GM13977 (cell line): ENCODE results near the gene SSTR4.

Experiments
- DNase-seq: peaks from one replicate; pipeline ENCODE4 v3.0.0; 2012; ENCODE audit warnings: low spot score
- in situ Hi-C: fragments of 300-500 bp; cut with MboI; formaldehyde crosslinking; loops from one replicate; pipeline ENCODE4 v1.12.0; 2022; ENCODE audit warnings: low sequenced_read_pairs, low pct_unique_long_range_greater_than_20kb, mixed read lengths, inconsistent platforms; ENCODE audit not compliant: unreplicated experiment
- TF ChIP-seq, protein P1 (sequence below): IDR thresholded peaks from 2 replicates; pipeline ENCODE4 v1.5.1; 2012; ENCODE audit warnings: mild to moderate bottlenecking, control low read depth; ENCODE audit not compliant: insufficient read depth; ENCODE audit errors: extremely low read depth, missing control alignments

SSTR4 gene

DNA sequence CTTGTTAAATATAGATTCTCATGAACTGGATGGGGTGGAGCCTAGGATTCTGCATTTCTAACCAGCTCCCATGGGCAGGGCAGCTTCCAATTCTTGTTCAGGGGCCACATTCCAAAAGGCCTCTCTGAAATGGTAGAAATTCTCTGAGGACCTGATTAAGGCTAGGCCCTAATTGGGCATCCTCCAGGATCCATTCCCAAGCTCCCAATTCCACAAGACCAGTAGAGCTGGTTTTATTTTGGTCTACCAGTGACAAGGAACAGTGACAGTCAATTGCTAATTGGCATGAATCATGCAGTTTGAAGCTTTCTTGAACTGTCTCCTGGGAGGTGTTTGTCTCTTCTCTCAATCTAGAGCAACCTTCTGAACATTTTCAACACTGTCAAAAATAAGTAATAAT lies 11.3 kb downstream of the SSTR4 start:
- no peak for DNase-seq

DNA sequence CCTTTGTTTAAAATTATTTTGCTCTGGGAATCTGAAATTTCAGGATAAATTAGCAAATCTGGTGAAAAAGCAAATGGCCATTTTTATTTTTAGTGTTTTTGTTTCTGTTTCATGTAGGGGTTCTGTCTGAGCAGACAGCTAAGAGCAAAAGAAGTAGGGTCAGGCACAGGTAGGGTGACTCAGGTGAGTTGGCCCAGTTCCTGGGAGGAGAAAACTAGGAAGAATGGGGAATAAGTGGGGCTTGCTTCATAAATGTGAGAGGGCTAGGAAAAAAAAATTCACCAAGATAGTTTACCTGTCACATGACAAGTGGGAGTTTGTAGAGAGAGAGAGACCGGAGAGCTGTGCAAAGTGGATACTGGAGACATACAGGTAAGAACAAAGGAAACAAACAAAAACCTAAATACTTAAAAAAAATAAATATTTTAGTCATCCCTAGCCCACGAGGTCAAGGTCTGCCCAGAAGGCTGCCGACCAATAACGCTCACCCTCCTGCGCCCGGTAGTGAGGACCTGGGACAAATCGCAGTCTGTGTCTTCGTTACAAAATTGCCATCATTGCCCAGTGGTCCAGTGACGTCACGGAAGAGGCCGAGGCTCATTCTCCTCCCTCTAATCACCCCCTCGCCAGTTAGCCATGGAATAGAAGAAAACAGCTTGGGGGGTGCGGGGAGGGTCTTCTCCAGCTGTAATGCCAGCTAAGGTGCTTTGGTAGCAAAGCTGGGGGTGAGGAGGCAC lies 12.1 kb downstream of the SSTR4 start:
- no peak for DNase-seq
- TF ChIP-seq, protein P1, sequence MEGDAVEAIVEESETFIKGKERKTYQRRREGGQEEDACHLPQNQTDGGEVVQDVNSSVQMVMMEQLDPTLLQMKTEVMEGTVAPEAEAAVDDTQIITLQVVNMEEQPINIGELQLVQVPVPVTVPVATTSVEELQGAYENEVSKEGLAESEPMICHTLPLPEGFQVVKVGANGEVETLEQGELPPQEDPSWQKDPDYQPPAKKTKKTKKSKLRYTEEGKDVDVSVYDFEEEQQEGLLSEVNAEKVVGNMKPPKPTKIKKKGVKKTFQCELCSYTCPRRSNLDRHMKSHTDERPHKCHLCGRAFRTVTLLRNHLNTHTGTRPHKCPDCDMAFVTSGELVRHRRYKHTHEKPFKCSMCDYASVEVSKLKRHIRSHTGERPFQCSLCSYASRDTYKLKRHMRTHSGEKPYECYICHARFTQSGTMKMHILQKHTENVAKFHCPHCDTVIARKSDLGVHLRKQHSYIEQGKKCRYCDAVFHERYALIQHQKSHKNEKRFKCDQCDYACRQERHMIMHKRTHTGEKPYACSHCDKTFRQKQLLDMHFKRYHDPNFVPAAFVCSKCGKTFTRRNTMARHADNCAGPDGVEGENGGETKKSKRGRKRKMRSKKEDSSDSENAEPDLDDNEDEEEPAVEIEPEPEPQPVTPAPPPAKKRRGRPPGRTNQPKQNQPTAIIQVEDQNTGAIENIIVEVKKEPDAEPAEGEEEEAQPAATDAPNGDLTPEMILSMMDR = no peak
- in situ Hi-C loops = no loop called here

More for the DNA sequence above, 11.3 kb downstream of the SSTR4 start:
- TF ChIP-seq, protein P1 = no peak
- in situ Hi-C loops = no loop called here

DNA sequence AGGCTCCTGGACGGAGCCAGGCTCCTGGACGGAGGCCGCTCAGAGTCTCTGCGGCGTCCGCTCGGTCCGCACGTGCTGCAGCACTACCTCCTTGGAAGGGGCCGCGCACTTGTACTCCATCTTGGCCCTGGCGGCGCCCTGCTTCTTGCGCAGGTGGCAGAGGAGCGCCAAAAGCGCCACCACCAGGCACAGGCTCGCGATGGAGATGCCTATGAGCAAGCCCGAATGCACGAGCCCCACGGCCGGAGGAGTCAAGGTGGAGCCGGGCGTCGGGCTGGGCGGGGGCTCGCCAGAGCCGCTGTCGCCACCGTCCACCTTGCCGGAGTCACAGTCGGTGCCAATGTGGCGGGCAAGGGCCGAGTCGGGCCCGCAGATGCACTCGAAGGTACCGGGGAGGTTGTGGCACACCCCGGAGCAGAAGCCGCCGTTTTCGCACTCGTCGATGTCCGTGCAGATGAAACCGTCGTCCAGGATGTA lies 12.7 kb downstream of the SSTR4 start:
- in situ Hi-C loops = no loop called here
- no peak for DNase-seq
- TF ChIP-seq, protein P1 = no peak

DNA sequence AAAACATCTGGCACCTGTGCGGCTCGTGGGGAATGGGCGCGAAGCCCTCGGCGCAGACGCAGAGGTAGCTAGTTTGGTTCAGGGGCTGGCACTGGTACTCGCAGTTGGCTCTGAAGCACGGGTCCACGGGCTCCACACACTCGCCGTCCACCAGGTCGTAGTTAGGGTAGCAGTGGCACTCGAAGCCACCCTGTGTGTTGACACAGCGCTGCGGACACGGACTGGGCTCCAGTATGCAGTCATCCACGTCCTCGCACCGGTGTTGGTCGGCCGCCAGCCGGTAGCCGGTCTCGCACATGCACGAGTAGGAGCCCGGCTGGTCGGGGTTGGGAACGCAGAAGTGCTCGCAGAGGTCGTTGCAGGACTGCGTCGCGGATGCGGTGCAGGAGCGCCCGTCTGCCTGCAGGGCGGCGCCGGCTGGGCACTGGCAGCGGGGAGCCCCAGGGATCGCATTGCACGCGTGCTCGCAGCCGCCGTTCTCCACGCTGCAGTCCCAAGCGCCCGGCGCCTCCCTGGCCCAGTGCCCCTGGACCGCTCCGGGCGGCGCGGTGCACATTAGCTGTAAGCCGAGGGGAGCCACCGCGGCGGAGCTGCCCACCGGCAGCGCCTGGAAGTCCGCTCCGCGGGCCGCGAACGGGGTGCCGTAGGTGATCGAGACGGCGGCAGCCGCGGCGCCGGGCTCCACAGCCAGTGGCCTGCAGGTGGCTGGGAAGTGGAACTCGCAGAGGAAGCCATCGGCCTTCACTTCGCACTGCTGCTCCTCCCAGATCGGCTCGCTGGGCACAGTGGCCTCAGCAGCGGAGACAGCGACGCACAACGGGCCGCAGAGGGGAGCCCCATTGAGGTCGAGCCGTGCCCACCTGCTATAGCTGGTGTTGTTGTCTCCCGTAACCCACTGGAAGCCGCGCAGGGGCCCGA lies 13.4 kb downstream of the SSTR4 start:
- in situ Hi-C loops = no loop called here

DNA sequence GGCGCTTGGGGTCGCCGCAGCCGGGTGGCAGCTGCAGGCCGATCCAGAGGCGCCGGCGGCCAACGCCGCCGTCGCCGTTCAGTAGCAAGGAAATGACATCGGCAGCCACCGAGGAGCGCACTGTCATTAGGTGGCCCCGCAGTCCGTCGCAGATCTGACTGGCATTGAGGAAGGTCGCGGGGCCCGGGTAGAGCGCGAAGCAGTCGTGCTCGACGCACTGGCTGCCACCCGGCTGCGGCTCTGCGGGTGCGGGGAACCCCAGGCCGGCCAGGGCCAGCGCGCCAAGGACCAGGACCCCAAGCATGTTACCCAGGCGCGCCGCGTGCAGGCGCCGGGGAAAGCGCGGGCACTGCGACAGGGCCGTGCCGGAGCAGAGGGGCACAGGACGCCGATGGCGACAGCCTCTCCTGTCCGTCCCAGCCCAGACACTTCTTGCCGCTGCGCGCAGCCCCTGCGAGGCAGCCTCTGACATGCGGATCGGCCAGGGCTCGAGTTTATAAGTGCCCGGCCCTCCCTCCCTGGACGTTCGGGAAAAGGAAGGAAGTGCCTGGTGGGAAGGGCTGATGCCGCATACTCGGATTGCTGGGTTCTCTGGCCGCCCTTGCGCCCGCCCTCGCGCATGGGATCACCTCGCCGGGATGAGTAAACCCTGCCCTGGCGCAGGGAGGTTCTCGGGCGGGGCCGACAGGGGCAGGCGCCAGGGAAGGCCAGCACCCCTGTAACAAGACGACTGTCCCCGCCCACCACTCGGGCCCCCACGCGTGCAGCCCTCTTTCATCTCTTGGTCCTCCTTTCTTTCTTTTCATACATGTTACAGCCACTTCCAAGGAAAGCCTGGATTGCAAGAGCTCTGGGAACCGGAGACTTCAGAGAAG lies 14.3 kb downstream of the SSTR4 start, which contains the start of gene THBD:
Gene THBD, minus strand, starts transcription at position 472 of the 875 bp plus-strand sequence. Its CDS starts 168 bp downstream, at position 304.
- no peak for DNase-seq
- TF ChIP-seq, protein P1 = no peak
- in situ Hi-C loops = loop anchor here (25.0 kb wide), 1 partner anchor 288 kb away; no protein-coding TSS in a partner anchor

More for the DNA sequence above, 13.4 kb downstream of the SSTR4 start:
- TF ChIP-seq, protein P1 = peak; percentile 43
- peak; percentile 53 for DNase-seq
